HL-60/S4 treated with retinoic acid at 250 ng/mL for 4 days and 3 days (cell line): Measurements from ENCODE around the gene ITGA6.
"Not testable (repeated sequence)": the region's sequence is repeated elsewhere in the genome, so short reads cannot be mapped to it uniquely, and the experiment has no call there.

ENCODE experiments used
- in situ Hi-C: fragments of 300-500 bp; cut with MboI; formaldehyde crosslinking; loops from 2 replicates; pipeline ENCODE4 v1.7.0; 2022; ENCODE audit warnings: low sequenced_read_pairs

Gene ITGA6

DNA sequence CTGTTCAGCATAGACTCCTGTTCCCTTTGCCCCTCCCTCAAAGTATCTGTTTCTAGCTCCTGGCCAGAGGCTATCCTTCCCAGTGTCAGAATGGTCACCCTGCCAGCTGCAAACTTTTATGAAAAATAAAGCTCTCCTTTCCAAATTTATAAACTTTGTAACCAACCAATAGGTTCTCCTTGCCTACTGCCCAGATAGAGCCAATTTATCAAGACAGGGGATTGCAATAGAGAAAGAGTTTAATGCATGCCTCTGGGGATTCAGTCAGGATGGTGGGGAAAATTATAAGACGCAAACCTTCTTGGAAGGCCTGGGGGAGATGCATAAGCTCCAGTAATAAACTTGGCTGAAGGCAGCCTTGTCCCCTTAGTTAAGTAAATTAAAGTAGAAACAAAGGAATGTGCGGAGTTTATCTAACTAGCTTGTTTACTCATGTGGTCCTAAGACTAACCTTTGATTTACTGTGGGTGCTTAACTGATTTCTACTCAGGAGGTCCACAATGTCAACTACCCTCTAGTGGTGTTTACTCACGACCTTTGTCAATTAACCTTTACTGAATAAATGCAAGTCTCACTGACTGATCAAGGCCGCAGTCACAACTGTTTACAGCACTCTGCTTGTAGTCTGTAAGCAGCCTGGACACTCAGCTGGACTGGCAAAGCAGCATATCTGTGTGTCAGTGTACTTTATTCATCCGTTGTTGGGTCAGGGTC is 85.6 kb downstream of the ITGA6 start:
- in situ Hi-C loops, result no loop called here

DNA sequence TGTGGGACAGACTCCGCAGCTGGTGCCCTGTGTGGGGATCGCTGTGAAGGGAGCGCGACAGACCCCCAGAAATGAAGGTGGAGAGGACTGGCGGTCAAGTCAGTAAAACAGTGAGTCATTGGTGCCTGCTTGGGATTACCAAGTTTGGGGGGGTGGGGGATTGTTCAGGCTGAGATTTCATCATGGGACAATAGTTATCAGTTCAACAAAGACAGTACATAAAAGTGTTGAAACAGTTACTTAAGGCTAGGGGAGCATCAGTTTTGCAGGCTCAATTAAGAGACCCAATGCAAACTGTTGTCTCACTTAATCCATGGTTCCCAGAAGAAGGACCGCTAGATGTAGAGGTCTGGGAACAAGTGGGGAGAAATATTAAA is 86.1 kb downstream of the ITGA6 start:
- in situ Hi-C loops, result no loop called here

GRCh38 chr2:172513935-172514586 is 86.7 kb downstream of the ITGA6 start:
- in situ Hi-C loops, result no loop called here

DNA sequence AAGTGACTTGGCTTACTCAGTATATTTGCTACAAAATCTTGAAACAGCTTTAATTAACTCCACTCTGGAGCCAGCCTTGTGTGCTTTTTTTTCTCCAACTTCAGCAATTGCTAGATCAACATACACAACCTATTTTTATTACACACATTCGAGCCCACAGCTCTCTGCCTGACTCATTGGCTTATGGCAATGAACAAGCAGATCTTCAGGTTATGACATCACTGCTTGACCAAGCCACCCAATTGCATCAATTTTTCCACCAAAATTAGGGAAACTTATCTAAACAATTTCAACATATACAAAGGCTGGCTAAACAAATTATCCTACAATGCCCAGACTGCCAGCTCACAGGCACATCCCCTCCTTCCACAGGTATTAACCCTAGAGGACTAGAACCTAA is 88.9 kb downstream of the ITGA6 start:
- in situ Hi-C loops, result no loop called here

DNA sequence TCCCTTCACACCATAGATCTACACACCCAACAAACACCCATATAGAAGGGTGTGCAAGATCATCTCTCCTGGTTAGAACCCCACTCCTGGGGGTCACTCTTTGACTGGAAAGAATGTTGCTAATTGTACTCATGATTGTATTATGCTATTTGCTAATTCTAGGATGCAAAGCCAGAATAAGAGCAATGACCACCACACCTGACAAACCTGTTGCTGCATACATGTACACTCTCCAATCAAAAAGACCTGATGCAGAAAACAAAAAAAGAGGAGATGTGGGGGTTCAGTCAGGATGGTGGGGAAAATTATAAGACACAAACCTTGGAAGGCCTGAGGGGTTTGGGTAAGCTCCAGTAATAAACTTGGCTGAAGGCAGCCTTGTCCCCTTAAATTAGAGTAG is 91.6 kb downstream of the ITGA6 start:
- in situ Hi-C loops, result no loop called here

GRCh38 chr2:172525601-172526000 is 98.2 kb downstream of the ITGA6 start:
- in situ Hi-C loops, result no loop called here

GRCh38 chr2:172531309-172531708 is 103.9 kb downstream of the ITGA6 start:
- in situ Hi-C loops, result no loop called here

- in situ Hi-C loops, result not testable (repeated sequence)
These were observed 105.1 kb downstream of the ITGA6 start for GRCh38 chr2:172532461-172532860.

- in situ Hi-C loops, result no loop called here
These were observed 106.3 kb downstream of the ITGA6 start for GRCh38 chr2:172533687-172534086.

- in situ Hi-C loops, result no loop called here
These were observed 107.7 kb downstream of the ITGA6 start for GRCh38 chr2:172535119-172535518.

DNA sequence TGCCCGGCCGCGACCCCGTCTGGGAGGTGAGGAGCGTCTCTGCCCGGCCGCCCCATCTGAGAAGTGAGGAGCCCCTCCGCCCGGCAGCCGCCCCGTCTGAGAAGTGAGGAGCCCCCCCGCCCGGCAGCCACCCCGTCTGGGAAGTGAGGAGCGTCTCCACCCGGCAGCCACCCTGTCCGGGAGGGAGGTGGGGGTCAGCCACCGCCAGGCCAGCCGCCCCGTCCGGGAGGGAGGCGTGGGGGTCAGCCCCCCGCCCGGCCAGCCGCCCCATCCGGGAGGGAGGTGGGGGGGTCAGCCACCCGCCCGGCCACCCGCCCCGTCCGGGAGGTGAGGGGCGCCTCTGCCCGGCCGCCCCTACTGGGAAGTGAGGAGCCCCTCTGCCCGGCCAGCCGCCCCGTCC is 110.5 kb downstream of the ITGA6 start:
- in situ Hi-C loops, result not testable (repeated sequence)

- in situ Hi-C loops, result no loop called here
These were observed 112.4 kb downstream of the ITGA6 start for GRCh38 chr2:172539767-172540166.

DNA sequence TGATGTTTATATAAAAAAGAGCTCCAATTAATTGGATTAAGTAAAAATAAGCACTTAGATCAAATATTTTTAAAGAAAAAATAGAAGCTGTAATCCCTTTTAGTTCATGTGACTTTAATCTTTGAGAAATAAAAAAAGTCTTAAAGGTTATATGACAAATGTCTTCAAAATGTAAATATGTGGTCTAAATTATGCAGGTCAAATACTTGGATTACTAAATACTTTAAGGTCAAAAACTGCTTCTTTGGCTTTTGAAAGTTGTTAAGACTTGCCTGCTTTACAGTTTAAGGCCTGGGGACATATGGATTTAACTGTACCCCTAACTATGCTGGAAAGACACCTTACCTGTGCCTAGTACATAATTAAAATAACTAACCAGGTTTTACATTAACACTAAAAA is 113.0 kb downstream of the ITGA6 start:
- in situ Hi-C loops, result no loop called here

- in situ Hi-C loops, result no loop called here
These were observed 118.2 kb downstream of the ITGA6 start for GRCh38 chr2:172545408-172546075.

DNA sequence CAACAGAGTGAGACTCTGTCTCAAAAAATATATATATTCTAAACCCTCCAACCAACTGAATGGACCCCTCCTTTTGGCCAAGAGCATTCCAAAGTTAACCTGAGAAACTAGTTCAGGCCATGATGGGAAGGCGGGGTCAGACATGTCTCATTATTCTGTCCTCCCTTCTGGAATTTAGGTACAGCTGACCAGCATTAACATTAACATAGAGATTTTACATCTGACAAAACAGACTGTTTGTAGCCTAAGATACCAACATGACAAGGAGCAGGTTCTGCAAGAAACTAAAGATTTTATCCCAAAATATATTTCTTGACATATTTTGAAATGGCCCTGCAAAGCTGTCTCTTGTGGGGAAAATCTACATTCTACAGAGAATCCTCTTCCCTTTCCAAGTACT is 121.7 kb downstream of the ITGA6 start:
- in situ Hi-C loops, result no loop called here

GRCh38 chr2:172549802-172550201 is 122.4 kb downstream of the ITGA6 start:
- in situ Hi-C loops, result not testable (repeated sequence)

DNA sequence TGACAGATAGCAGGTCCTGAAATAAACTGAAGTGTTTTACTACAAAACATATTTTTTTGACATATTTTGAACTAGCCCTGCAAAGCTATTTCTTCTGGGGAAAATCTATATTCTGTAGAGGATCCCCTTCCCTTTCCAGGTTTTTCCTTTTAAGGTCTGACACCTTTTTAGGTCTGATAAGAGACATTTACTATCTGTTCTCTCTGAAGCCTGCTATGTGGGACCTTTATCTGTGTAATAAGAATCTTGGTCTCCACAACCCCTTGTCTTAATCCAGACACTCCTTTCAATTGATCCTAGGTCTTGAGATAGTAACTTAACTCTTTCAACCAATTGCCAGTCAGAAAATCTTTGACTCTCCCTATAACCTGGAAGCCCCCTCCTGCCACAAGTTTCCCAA is 123.0 kb downstream of the ITGA6 start:
- in situ Hi-C loops, result no loop called here

DNA sequence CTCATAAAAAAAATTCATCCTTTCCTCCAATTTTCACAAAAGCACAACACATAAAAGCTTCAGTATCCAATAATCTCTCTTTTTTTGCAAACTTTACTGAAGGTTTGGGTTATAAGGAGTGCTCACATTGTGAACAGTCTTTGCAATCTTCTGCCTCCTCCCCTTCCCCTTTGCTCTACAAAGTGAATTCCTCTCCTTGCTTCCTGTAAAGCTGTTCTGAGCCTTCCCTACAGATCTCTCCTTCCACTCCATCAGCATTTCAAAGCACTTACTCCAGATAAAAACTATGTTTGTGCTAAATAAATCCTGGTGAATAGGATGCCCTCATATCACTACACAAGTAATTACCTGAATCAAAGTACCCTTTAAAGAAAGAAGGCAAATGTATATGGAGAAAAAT is 123.9 kb downstream of the ITGA6 start:
- in situ Hi-C loops, result no loop called here

GRCh38 chr2:172552547-172553291 is 125.3 kb downstream of the ITGA6 start:
- in situ Hi-C loops, result no loop called here

DNA sequence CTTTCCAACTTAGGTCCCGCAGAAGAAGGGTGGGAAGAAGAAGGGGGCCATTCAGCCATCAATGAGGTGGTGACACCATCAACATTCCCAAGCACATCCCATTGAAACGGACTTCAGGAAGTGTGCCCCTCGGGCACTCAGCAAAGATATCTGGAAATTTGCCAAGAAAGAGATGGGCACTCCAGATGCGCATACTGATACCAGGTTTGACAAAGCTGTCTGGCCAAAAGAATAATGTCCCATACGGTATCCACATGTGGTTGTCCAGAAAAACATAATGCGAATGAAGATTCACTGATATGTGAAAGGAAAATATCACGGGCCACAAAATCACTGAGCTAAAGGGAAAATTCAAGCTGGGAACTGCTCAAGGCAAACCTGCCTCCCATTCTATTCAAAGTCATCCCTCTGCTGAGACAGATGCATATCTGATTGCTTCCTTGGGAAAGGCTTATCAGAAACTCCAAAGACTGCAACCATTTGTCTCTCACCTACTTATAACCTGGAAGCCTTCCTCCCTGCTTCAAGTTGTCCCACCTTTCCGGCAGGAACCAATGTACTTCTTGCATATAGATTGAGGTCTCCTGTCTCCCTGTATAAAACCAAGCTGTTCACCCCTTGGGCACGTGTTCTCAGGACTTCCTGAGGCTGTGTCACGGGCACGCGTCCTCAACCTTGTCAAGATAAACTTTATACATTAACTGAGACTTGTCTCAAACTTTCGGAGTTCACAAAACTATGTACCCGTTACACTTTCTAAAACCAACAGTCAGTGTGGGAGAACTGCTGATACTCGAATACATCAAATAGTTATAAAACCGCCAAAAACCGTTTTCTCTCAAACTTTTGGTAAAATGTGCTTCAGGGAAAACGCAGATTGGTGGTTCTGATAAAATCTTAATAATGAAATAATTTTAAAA is 127.2 kb downstream of the ITGA6 start:
- in situ Hi-C loops, result no loop called here

GRCh38 chr2:172555272-172555521 is 127.8 kb downstream of the ITGA6 start:
- in situ Hi-C loops, result no loop called here
